KOPT-K1 (cell line): Measurements from ENCODE around the gene TBL3.
"Not testable (repeated sequence)": the region's sequence is repeated elsewhere in the genome, so short reads cannot be mapped to it uniquely, and the experiment has no call there.

Experiments used
- H3K27ac ChIP-seq: fragments of 200-600 bp; sonication (generic); 2 replicates; pipeline ENCODE4 v1.5.1; 2016; ENCODE audit warnings: antibody characterized with exemption, mild to moderate bottlenecking, low read depth, low read length; ENCODE audit not compliant: poor library complexity, severe bottlenecking
- H3K36me3 ChIP-seq: fragments of 200-600 bp; sonication (generic); 2 replicates; pipeline ENCODE4 v1.5.1; 2017; ENCODE audit warnings: antibody characterized with exemption, mild to moderate bottlenecking, low read length, moderate library complexity; ENCODE audit not compliant: insufficient read depth
- H3K9me3 ChIP-seq: fragments of 200-600 bp; sonication (generic); 2 replicates; pipeline ENCODE4 v1.5.1; 2017; ENCODE audit warnings: antibody characterized with exemption, low read length, mild to moderate bottlenecking; ENCODE audit not compliant: insufficient read depth, poor library complexity, severe bottlenecking

Gene TBL3

GRCh38 chr16:2003827-2004641, 32.2 kb downstream of the TBL3 start:
- Histone ChIP-seq H3K36me3 (peaks cover 76% of the 10 kb centered on the region), H3K27ac (no peak overlapping the region), H3K9me3 (no peaks in the 10 kb centered on the region)

GRCh38 chr16:2004795-2005517, 33.1 kb downstream of the TBL3 start:
- no peak overlapping the region for H3K27ac ChIP-seq
- peaks cover 67% of the 10 kb centered on the region for H3K36me3 ChIP-seq
- H3K9me3 ChIP-seq: no peaks in the 10 kb centered on the region

GRCh38 chr16:2005646-2006045, 33.8 kb downstream of the TBL3 start:
- Histone ChIP-seq H3K36me3 (peaks cover 60% of the 10 kb centered on the region), H3K27ac (no peak overlapping the region), H3K9me3 (no peaks in the 10 kb centered on the region)

DNA sequence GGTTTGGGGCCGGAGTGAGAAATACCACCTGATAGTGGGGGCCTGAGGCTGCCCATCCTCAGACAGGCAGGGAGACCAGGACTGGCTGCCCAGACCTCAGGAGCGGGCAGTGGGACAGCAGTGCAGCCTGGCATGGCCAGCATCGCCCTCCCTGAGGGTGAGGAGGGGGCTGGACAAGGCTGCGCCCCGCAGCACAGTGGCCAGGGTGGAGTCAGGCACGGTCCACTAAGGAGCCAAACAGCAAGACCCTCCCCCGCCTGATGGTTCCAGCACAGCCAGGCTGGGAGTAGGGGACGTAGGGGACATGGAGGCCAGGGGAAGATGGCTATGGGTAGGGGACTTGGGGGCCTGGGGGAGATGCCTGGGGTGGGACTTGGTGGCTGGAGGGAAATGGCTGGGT, 34.5 kb downstream of the TBL3 start:
- Histone ChIP-seq H3K27ac (no peak overlapping the region), H3K9me3 (no peaks in the 10 kb centered on the region), H3K36me3 (peaks cover 53% of the 10 kb centered on the region)

- peak overlapping the region; percentile 68 for H3K27ac ChIP-seq
- H3K9me3 ChIP-seq: no peaks in the 10 kb centered on the region
- H3K36me3 ChIP-seq: peaks cover 44% of the 10 kb centered on the region; the same call in 1 of the 2 replicates
Observed at GRCh38 chr16:2007081-2007836, 35.4 kb downstream of the TBL3 start.

- Histone ChIP-seq H3K27ac (peak overlapping the region; percentile 68), H3K36me3 (peaks cover 36% of the 10 kb centered on the region; the same call in 1 of the 2 replicates), H3K9me3 (no peaks in the 10 kb centered on the region)
Observed at GRCh38 chr16:2008009-2008526, 36.2 kb downstream of the TBL3 start.

GRCh38 chr16:2008631-2009163, 36.8 kb downstream of the TBL3 start:
- no peaks in the 10 kb centered on the region for H3K9me3 ChIP-seq
- H3K36me3 ChIP-seq: peaks cover 29% of the 10 kb centered on the region; the same call in 1 of the 2 replicates
- H3K27ac ChIP-seq: peak overlapping the region; percentile 68

DNA sequence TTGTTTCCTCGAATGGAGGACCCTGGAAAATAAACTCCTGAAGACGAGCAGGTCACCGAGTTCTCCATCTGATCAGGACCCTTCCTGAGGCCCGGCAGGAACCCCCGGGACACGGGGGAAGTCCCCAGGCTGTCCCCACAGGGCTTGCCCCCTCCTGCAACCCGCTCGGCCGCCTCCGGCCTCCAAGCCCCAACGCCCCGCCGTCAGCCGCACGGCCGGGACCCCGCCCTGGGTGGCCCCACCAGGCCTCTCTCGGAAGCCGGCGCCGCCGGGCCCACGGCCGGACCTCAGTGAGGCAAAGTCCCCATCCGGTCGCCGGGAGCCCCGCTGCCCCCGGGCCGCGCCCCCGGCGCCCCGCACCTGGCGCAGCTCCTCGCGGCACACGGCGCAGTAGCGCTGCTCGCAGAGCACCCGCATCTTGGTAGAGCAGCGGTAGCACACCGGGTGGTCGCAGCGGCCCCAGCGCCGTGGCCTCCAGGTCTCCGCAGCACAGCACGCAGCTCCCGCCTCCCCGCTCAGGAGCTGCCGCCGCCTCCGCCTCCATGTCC, 37.4 kb downstream of the TBL3 start:
- no peaks in the 10 kb centered on the region for H3K9me3 ChIP-seq
- H3K27ac ChIP-seq: peak overlapping the region; percentile 68
- H3K36me3 ChIP-seq: peaks cover 26% of the 10 kb centered on the region; the same call in 1 of the 2 replicates

DNA sequence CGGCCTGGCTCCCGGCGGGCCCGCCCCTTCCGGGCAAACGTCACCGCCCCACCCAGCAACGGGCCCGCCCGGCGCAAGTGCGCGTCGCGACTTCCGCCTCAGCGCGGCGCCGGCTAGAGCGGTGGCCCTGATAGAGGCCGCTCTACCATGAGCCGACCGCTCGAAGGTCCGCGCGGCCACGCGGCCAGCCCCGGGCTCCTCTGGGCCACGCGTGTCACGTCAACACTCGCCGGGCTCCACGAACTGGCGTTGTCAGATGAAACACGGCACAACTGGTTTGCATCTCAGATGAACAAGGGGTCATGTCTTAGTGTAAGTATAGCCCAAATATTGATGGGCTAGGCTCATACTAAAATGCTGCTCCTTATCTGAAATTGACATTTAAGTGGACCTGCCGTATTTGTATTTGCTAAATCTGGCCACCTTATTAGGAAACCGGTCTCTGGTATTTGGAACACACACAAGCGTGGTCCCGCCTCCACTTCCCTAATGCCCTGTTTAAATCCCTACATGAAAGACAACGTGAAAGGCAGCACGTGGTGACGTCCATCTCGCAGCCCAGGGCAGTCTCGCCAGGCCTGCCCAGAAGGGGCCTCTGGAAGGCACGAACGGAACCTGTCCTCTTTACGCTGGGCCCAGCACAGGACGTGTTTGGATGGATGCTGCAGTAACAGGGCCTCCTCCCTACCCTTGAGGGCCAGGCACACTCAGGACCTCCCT, 38.1 kb downstream of the TBL3 start, which contains the start of gene ZNF598:
ZNF598 (minus strand) TSS at position 31 of the 720 bp plus-strand sequence.
- Histone ChIP-seq H3K36me3 (peaks cover 21% of the 10 kb centered on the region; the same call in 1 of the 2 replicates), H3K9me3 (no peaks in the 10 kb centered on the region), H3K27ac (peak within 1 kb of the TSS; percentile 68)

DNA sequence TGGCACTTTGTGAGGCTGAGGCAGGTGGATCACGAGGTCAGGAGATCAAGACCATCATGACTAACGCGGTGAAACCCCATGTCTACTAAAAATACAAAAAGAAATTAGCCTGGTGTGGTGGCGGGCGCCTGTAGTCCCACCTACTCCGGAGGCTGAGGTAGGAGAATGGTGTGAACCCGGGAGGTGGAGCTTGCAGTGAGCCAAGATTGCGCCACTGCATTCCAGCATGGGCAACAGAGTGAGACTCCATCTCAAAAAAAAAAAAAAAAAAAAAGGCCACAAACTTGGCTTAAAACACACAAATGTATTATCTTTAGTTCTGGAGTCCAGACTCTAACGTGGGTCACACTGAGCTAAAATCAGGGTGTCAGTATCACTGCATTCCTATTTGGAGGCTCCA, 39.9 kb downstream of the TBL3 start:
- not testable (repeated sequence) for H3K9me3 ChIP-seq, H3K36me3 ChIP-seq, H3K27ac ChIP-seq

GRCh38 chr16:2013527-2013926, 41.7 kb downstream of the TBL3 start:
- Histone ChIP-seq H3K36me3 (no peaks in the 10 kb centered on the region), H3K27ac (no peak overlapping the region), H3K9me3 (no peaks in the 10 kb centered on the region)

- Histone ChIP-seq H3K9me3 (no peaks in the 10 kb centered on the region), H3K27ac (no peak overlapping the region), H3K36me3 (no peaks in the 10 kb centered on the region)
Observed at GRCh38 chr16:2015117-2015946, 43.5 kb downstream of the TBL3 start.

DNA sequence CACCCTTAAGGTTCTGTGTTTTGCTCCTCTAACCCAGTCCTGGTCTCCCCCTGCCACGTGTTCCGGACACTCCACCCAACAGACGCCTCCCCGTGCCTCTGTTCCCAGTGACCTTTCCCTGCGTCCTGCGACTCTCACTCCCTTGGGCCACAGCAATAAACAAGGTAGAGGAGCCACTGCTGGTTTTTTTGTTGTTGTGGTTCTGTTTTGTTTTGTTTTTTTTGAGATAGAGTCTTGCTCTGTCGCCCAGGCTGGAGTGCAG, 44.0 kb downstream of the TBL3 start:
- H3K9me3 ChIP-seq: no peaks in the 10 kb centered on the region
- no peak overlapping the region for H3K27ac ChIP-seq
- no peaks in the 10 kb centered on the region for H3K36me3 ChIP-seq
